Body of pancreas (tissue), 4 donors: ENCODE measurements around the gene KLHL29.

Experiments
- CTCF ChIP-seq, 7 experiments: fragments of 450-650 bp in 4 of 7; fragments of 200-600 bp in 3 of 7; sonication (generic) in 3 of 7; IDR thresholded peaks; one replicate each; pipeline ENCODE4 v1.5.1; 2016 to 2019; ENCODE audit warnings: antibody characterized with exemption in 7 of 7
- POLR2A ChIP-seq, 3 donors: fragments of 450-650 bp; IDR thresholded peaks; one replicate each; pipeline ENCODE4 v1.6.1; 2016; ENCODE audit warnings: antibody characterized with exemption in 3 of 3, mild to moderate bottlenecking in 2 of 3

DNA sequence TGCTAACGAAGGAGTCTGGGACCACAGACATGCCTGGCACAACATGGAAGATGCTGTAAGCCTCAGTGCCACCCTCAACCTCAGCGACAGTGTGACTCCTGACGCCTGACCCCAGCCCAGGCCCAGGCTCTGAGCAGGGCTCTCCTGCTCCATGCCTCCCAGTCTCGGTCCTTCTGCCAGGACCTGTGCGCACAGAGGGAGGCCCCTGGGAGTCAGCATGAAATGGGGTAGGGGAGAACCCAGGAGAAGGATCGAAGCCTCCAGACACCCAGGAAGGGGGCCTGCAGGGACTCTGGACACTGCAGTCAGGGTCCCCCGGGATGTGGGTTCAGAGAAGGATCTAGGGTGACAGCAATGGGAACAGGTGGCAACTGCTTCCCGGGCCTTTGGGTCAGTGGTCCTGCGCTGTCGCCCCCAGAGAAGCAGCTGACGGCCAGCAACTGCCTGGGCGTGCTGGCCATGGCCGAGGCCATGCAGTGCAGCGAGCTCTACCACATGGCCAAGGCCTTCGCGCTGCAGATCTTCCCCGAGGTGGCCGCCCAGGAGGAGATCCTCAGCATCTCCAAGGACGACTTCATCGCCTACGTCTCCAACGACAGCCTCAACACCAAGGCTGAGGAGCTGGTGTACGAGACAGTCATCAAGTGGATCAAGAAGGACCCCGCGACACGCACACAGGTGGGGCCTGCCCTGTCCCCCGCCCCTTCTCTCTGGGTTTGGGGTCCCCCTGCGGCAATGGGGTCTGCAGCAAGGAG is 308.0 kb downstream of the KLHL29 start:
- TF ChIP-seq POLR2A (IDR thresholded peaks at IDR 0.05) (no peak), CTCF (IDR thresholded peaks at IDR 0.05) (no peak)
